ENCODE measurements around the gene TNNC1. TPM values are rescaled to one million over a fixed set of nuclear protein-coding genes. Genes with fewer than 3 reads are reported as not detected.

The TNNC1 gene
- total RNA-seq, 1 donor from 2014 or later: 12.4 TPM

DNA sequence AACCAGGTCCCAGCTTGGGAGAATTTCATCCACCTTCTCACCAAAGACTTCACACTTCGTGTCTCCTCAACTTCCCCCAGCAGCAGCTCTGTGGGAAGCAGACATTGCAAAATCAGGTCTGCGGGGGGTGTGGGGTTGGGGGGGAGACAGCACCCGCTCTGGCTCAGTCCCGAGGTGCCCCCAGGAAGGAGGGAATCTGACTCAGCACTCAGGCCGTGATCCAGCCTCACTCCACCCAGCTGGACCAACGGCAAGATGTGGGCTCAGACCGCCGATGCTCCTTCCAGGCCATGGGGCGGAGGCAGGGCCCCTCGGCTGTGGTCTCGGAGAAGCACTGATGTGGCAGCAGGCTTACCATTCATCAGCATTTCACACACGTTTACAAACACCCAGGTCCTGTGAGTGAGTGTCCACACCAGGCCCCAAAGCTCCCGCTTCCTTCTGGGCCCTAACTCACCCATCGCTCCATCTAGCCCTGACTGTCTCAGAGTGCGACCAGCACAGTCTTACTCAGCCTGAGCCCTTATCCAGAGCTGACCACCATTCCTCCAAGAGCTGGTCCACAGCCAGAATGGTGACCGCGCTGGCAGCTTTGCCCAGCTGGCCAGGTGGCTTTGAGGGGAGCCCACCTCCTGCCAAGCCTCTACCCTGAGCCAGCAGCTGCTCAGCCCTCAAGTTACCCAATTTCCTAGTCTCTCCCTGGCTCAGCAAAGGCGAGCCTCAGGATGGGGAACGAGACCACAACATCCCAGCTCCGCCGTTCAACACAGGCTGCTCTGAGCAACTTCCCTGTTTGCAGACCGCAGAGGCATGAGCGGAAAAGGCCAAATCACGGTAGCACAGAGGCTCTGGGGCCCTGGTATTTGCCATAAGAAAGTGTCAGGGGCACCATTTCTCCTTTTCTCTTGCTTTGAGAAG is 44.6 kb upstream of the TNNC1 start:
- H3K4me3 Mint-ChIP-seq (ENCODE audit: unreplicated experiment): no peak overlapping the region

GRCh38 chr3:52495777-52496602 is 42.1 kb upstream of the TNNC1 start:
- Mint-ChIP-seq H3K27ac (ENCODE audit: unreplicated experiment) (no peak overlapping the region), H3K36me3 (ENCODE audit: low read depth, unreplicated experiment) (peaks cover 8% of the 10 kb centered on the region), H3K4me3 (ENCODE audit: unreplicated experiment) (no peak overlapping the region), H3K4me1 (ENCODE audit: low read depth, unreplicated experiment) (peaks cover 15% of the 10 kb centered on the region), H3K27me3 (ENCODE audit: low read depth, unreplicated experiment) (peaks cover 11% of the 10 kb centered on the region), H3K9me3 (ENCODE audit: unreplicated experiment) (no peaks in the 10 kb centered on the region)
- no peaks in the 10 kb centered on the region for H3K9me3 ChIP-seq (ENCODE audit: insufficient read depth, low read depth, low read length)
- no peak overlapping the region for H2AFZ ChIP-seq (ENCODE audit: low read depth, low read length)
- no peaks in the 10 kb centered on the region for H3K27me3 ChIP-seq (ENCODE audit: insufficient read depth, low read length)
- DNase-seq (ENCODE audit: low read depth) (peak; percentile 42), FAIRE-seq (no peak)
- no peak overlapping the region for H3K9ac ChIP-seq (ENCODE audit: low read length)
- peaks cover 14% of the 10 kb centered on the region for H4K20me1 ChIP-seq (ENCODE audit: insufficient read depth, low read length)
- peaks cover 28% of the 10 kb centered on the region for H3K4me1 ChIP-seq (ENCODE audit: insufficient read depth, low read length)
- TF ChIP-seq EZH2 (IDR thresholded peaks at IDR 0.05; ENCODE audit: insufficient read depth, low read length) (no peak), CTCF (IDR thresholded peaks at IDR 0.05; ENCODE audit: insufficient read depth, low read depth, low read length) (no peak)
- no peaks in the 10 kb centered on the region for H3K36me3 ChIP-seq (ENCODE audit: insufficient read depth, low read length)
- H3K79me2 ChIP-seq (ENCODE audit: insufficient read depth, low read length): no peaks in the 10 kb centered on the region
- H3K4me2 ChIP-seq (ENCODE audit: low read length): no peak overlapping the region
- H3K27ac ChIP-seq (ENCODE audit: low read depth, low read length): no peak overlapping the region
- no peak overlapping the region for H3K4me3 ChIP-seq (ENCODE audit: insufficient read depth, low read depth, low read length)

More for the DNA sequence above, 44.6 kb upstream of the TNNC1 start:
- H3K27me3 ChIP-seq (ENCODE audit: insufficient read depth, low read length): no peaks in the 10 kb centered on the region
- no peaks in the 10 kb centered on the region for H3K9me3 ChIP-seq (ENCODE audit: insufficient read depth, low read depth, low read length)
- no peaks in the 10 kb centered on the region for H3K36me3 ChIP-seq (ENCODE audit: insufficient read depth, low read length)
- peaks cover 14% of the 10 kb centered on the region for H3K27me3 Mint-ChIP-seq (ENCODE audit: low read depth, unreplicated experiment)
- H3K9me3 Mint-ChIP-seq (ENCODE audit: unreplicated experiment): no peaks in the 10 kb centered on the region
- H3K9ac ChIP-seq (ENCODE audit: low read length): no peak overlapping the region
- peaks cover 22% of the 10 kb centered on the region for H3K4me1 ChIP-seq (ENCODE audit: insufficient read depth, low read length)
- H3K27ac ChIP-seq (ENCODE audit: low read depth, low read length): peak overlapping the region; percentile 17
- H3K36me3 Mint-ChIP-seq (ENCODE audit: low read depth, unreplicated experiment): peaks cover 3% of the 10 kb centered on the region
- no peak for TF ChIP-seq EZH2 (IDR thresholded peaks at IDR 0.05; ENCODE audit: insufficient read depth, low read length)
- TF ChIP-seq CTCF (IDR thresholded peaks at IDR 0.05; ENCODE audit: insufficient read depth, low read depth, low read length): no peak
- no peaks in the 10 kb centered on the region for H3K79me2 ChIP-seq (ENCODE audit: insufficient read depth, low read length)
- H3K27ac Mint-ChIP-seq (ENCODE audit: unreplicated experiment): no peak overlapping the region
- H2AFZ ChIP-seq (ENCODE audit: low read depth, low read length): peak overlapping the region; percentile 14
- peaks cover 5% of the 10 kb centered on the region for H4K20me1 ChIP-seq (ENCODE audit: insufficient read depth, low read length)
- peaks cover 2% of the 10 kb centered on the region for H3K4me1 Mint-ChIP-seq (ENCODE audit: low read depth, unreplicated experiment)
- peak overlapping the region; percentile 34 for H3K4me2 ChIP-seq (ENCODE audit: low read length)
- no peak overlapping the region for H3K4me3 ChIP-seq (ENCODE audit: insufficient read depth, low read depth, low read length)
- DNase-seq (ENCODE audit: low read depth) (peak; percentile 76), FAIRE-seq (no peak)

All from astrocyte (in vitro differentiated cells and primary cell).